ENCODE data around the gene C3orf38. TPM values are rescaled to one million over a fixed set of nuclear protein-coding genes. Genes with fewer than 3 reads are reported as not detected.

Gene C3orf38
- total RNA-seq, 1 donor from 2014 or later, result 11.4 TPM

Other genes starting within 250 kb of the C3orf38 start
- 44.1 TPM for gene CGGBP1, start 91.0 kb upstream of the C3orf38 start, total RNA-seq
- 10.3 TPM for gene ZNF654, start 90.7 kb upstream of the C3orf38 start, total RNA-seq